ENCODE results near the gene PRDM16.

The PRDM16 gene

GRCh38 chr1:3053986-3054385 lies 15.0 kb upstream of the PRDM16 start:
- DNase-seq (ENCODE audit: low read depth in 2 of 2) = no peak

GRCh38 chr1:3054474-3054873 lies 14.5 kb upstream of the PRDM16 start:
- DNase-seq (ENCODE audit: low read depth in 2 of 2) = no peak

GRCh38 chr1:3055051-3055450 lies 14.0 kb upstream of the PRDM16 start:
- no peak for DNase-seq (ENCODE audit: low read depth in 2 of 2)

- DNase-seq (ENCODE audit: low read depth in 2 of 2) = no peak
Observed at GRCh38 chr1:3056641-3057040, 12.4 kb upstream of the PRDM16 start.

- DNase-seq (ENCODE audit: low read depth in 2 of 2) = no peak
Observed at GRCh38 chr1:3058263-3059030, 10.6 kb upstream of the PRDM16 start.

GRCh38 chr1:3060127-3060526 lies 8.9 kb upstream of the PRDM16 start:
- no peak for DNase-seq (ENCODE audit: low read depth in 2 of 2)

GRCh38 chr1:3060601-3061551 lies 8.1 kb upstream of the PRDM16 start:
- no peak for DNase-seq (ENCODE audit: low read depth in 2 of 2)

GRCh38 chr1:3061566-3061965 lies 7.4 kb upstream of the PRDM16 start:
- no peak for DNase-seq (ENCODE audit: low read depth in 2 of 2)

GRCh38 chr1:3061981-3062615 lies 6.9 kb upstream of the PRDM16 start:
- no peak for DNase-seq (ENCODE audit: low read depth in 2 of 2)

- no peak for DNase-seq (ENCODE audit: low read depth in 2 of 2)
Observed at GRCh38 chr1:3062616-3063378, 6.2 kb upstream of the PRDM16 start.

GRCh38 chr1:3063379-3064295 lies 5.4 kb upstream of the PRDM16 start:
- DNase-seq (ENCODE audit: low read depth in 2 of 2) = no peak

- DNase-seq (ENCODE audit: low read depth in 2 of 2) = no peak
Observed at GRCh38 chr1:3064296-3064850, 4.6 kb upstream of the PRDM16 start.

GRCh38 chr1:3064901-3065300 lies 4.1 kb upstream of the PRDM16 start:
- no peak for DNase-seq (ENCODE audit: low read depth in 2 of 2)

- no peak for DNase-seq (ENCODE audit: low read depth in 2 of 2)
Observed at GRCh38 chr1:3065396-3065795, 3.6 kb upstream of the PRDM16 start.

- no peak for DNase-seq (ENCODE audit: low read depth in 2 of 2)
Observed at GRCh38 chr1:3065797-3066196, 3.2 kb upstream of the PRDM16 start.

GRCh38 chr1:3066250-3066711 lies 2.7 kb upstream of the PRDM16 start:
- no peak for DNase-seq (ENCODE audit: low read depth in 2 of 2)

GRCh38 chr1:3066826-3067225 lies 2.2 kb upstream of the PRDM16 start:
- no peak for DNase-seq (ENCODE audit: low read depth in 2 of 2)

GRCh38 chr1:3067301-3067670 lies 1.7 kb upstream of the PRDM16 start:
- no peak for DNase-seq (ENCODE audit: low read depth in 2 of 2)

GRCh38 chr1:3067671-3068563 lies 1.1 kb upstream of the PRDM16 start:
- no peak for DNase-seq (ENCODE audit: low read depth in 2 of 2)

All from activated CD4-positive, alpha-beta T cell treated with anti-CD3 and anti-CD28 coated beads for 24 hours (primary cell).